Cardiac fibroblast (primary cell): Measurements from ENCODE around the gene APOBEC3H.

Experiments
- DNase-seq, 2 donors: peaks; one replicate each; pipeline versions ENCODE4 v3.0.0 to v3.0.0-alpha.2; 2010; ENCODE audit warnings: low read depth in 2 of 2
- H3K4me3 ChIP-seq, 2 donors: replicated peaks in 1 of 2; 1 replicate in 1 of 2; 2 replicates in 1 of 2; pipeline ENCODE4 v1.5.1; 2011; ENCODE audit warnings: low read depth in 2 of 2, low read length in 2 of 2, mild to moderate bottlenecking in 2 of 2, moderate library complexity in 1 of 2
- TF ChIP-seq, protein P1 (sequence below): IDR thresholded peaks from one replicate; pipeline ENCODE4 v1.5.1; 2011; ENCODE audit warnings: low read depth, mild to moderate bottlenecking, low read length, inconsistent platforms

APOBEC3H gene

DNA sequence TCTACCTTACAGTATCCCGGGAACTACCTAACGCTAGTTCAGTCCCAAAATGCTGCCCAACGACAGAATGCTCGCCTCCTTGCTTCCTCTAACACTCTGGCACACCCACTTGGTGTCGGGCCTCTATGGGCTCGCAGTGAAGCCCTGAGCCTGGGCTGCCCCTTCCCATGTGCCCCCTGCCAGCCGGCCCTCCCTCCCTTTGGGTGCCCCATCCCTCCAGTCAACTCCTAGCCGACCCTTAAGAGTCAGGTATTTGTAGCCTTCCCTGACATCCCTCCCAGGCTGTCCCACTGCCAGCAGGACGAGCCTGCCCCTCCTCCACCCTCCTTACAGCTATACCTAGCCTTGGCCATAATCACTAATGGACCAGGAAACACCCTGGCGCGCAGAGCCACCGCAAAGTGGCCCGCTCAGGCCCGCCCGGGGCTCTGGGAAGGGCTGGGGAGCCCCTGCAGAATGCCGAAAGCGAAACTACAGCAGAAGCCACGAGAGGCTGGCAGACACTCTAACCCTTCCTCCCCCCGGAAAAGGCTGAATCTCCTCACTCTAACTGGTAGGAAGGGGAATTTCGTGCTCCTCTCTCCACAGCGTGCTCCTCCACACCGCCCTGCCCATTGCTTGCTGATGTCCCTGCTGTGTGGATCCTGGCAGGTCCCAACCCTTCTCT is 47.2 kb downstream of the APOBEC3H start:
- H3K4me3 ChIP-seq = peak overlapping the region; percentile 87 to 96
- TF ChIP-seq, protein P1, sequence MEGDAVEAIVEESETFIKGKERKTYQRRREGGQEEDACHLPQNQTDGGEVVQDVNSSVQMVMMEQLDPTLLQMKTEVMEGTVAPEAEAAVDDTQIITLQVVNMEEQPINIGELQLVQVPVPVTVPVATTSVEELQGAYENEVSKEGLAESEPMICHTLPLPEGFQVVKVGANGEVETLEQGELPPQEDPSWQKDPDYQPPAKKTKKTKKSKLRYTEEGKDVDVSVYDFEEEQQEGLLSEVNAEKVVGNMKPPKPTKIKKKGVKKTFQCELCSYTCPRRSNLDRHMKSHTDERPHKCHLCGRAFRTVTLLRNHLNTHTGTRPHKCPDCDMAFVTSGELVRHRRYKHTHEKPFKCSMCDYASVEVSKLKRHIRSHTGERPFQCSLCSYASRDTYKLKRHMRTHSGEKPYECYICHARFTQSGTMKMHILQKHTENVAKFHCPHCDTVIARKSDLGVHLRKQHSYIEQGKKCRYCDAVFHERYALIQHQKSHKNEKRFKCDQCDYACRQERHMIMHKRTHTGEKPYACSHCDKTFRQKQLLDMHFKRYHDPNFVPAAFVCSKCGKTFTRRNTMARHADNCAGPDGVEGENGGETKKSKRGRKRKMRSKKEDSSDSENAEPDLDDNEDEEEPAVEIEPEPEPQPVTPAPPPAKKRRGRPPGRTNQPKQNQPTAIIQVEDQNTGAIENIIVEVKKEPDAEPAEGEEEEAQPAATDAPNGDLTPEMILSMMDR = no peak
- DNase-seq = peak; percentile 27 to 49

DNA sequence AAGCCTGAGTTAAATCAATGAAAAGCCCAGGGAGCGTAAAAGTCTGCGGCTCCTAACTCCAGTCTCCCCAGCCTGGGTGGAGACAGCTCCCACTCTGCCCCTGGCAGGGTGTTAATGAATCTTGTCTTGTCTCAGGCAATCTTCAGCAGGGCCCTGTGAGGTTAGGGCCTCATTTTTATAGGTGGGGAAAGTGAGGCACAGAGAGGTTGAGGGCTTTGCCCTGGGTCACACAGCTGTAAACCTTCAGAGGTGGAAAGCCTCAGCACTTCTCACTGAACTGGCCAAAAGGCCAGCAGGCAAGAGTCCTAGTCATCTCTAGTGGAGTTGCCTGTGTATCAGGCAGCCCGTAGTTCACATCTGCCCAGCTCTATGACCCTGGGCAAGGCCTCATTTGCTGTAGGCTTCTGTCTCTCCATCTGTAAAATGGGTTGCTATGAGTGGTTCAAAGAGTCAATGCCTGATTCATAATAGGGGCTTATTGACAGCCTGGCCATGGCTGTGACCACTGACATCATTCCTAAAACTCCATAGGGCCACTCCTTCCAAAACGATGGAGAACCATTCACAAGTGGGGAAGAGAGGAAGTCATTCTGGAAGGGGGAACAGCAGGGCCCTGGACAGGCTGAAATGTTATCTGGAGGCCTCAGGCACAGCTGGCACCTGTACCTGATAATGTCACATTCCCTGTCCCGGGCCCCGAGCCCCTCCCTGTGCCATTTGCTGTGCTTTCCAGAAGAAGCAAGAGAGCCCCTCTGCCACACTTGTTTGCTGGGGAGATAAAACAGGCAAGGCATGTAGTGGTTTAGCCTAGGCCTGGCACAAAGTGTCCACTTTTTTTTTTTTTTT is 49.4 kb downstream of the APOBEC3H start:
- H3K4me3 ChIP-seq = no peak overlapping the region
- no peak for DNase-seq
- TF ChIP-seq, protein P1 = no peak

DNA sequence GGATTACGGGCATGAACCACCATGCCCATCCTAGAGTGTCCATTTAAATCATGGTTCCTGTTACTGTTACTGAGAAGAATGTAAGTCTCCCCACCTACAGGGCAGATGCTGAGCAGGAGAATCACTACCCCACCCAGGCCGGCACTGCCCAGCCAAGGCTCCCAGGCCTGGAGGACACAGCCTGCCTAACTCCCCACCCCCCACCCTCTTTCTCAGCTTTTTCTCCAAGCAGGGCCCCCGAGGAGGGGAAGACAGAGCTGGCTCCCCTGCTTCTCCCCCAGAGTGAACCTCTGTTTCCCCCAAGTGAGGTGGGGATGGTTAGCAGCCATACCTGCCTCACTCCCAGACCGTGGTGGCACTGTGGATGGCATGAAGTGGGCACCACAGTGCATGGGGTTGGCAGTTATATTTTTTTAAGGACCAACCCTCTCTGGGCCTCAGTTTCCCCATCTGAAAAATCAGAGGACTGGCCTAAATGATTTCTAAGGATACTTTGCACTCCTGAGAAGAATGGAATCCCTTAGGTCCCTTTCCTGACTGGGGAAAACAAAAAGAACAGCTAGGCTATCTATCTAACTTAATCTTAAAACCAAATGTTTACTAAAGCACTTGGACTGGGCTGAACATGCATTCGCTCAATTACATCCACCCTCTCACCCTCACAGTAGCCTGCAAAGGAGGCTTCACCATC is 50.4 kb downstream of the APOBEC3H start:
- H3K4me3 ChIP-seq = no peak overlapping the region
- TF ChIP-seq, protein P1 = no peak
- DNase-seq = no peak

DNA sequence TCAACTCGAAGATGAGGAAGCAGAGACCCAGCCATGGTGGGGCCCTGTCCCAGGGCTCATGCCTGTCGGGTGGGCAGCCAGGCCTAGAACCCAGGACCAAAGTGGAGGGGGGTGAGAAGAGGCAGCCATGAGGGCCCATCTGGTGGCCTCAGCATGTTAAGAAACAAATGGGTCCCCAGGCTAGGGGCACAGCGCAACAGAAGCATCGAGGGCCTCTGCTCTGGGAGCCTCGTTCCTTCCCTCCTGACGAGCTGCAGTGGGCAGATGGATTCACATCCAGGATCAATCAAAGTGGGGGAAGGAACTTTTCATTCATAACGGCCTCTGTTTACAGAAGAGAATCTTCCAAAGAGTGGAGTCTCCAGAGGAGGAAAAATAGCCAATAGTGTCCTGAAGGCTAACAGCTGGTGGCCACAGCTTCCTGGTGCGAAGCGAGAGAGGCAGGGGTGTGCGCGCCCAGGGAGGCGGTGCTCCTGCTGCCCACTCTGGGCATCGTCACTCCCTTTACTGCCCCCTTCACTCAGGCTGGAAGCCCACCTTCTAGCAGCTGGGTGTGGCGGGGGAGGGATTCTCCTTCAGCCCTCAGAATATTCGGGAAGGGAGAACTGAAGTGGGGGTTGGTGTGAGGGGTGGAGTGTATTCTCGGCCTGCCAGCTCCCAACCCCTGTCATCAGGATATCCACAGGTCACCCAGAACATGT is 51.1 kb downstream of the APOBEC3H start:
- TF ChIP-seq, protein P1 = no peak

DNA sequence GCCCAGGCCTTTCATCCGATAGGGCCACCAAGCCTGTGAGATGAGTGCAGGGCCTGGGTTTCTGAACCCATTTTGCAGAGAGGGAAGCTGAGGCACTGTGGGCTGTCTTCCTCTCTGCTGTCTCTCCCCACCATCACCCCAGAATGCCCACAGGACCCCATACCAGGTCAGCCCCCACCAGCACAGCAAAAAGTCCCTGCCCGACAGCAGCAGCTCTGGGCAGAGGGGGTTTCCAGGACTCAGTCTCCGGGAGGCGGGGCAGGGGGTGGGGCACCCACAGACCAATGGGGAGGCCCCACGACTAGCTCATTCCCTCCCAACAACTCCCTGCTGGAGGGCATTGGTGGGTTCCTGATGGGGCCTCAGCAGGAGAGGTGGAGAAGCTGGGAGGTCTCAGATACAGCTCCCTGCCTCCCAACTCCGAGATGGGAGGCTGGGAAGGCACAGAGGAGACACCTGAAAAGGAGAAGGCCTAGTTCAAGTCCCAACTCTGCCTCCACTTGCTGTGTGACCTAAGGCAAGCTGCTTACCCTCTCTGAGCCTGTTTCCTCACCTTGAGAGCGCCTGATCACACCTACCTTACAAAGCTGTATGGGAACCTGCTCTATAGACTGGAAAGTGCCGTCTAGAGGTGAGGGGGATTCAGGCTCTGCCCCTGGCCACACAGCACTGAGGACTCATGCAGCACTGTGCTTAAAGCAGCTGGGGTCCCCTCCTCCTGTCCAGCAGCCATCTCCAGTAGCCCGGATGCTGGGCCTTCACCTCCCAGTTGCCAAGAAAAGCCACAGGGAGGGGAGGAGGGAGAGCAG is 51.9 kb downstream of the APOBEC3H start:
- TF ChIP-seq, protein P1 = no peak

More for the DNA sequence above, 51.1 kb downstream of the APOBEC3H start:
- no peak overlapping the region for H3K4me3 ChIP-seq
- DNase-seq = no peak

More for the DNA sequence above, 51.9 kb downstream of the APOBEC3H start:
- no peak overlapping the region for H3K4me3 ChIP-seq
- DNase-seq = no peak
